Measurements from ENCODE around the gene COPE. TPM values are rescaled to one million over a fixed set of nuclear protein-coding genes. Genes with fewer than 3 reads are reported as not detected.
"Not testable (repeated sequence)": the region's sequence is repeated elsewhere in the genome, so short reads cannot be mapped to it uniquely, and the experiment has no call there.

The COPE gene
- polyA plus RNA-seq, 1 donor from 2014 or later, result 397 TPM

DNA sequence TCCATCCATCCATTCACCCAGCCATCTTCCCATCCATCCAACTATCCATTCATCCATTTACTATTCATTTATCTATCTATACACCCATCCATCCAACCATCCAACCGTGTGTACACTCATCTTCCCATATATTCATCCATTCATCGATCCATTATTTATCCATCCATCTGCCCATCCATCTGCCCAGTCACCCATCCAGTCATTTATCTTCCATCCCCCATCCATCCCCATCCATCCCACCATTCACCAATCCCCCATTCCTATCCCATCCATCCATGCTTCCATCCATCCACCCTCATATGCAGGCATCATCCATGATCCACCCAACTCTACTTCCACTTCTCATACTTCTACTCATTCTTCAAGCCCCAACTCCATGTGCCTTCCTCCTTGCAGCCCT, 35.9 kb upstream of the COPE start:
- no peak for TF ChIP-seq MXI1 (conservative IDR thresholded peaks at IDR 0.05; ENCODE audit: poor library complexity, severe bottlenecking)
- TF ChIP-seq SMC3 (conservative IDR thresholded peaks at IDR 0.05; ENCODE audit: poor library complexity), result no peak
- TF ChIP-seq RAD21 (conservative IDR thresholded peaks at IDR 0.05), result no peak
- TF ChIP-seq REST (IDR thresholded peaks at IDR 0.05; ENCODE audit: borderline replicate concordance), result no peak
- no peak for TF ChIP-seq EZH2 (IDR thresholded peaks at IDR 0.05; ENCODE audit: borderline replicate concordance, insufficient read depth, low read length, poor library complexity, severe bottlenecking)
- no peak for TF ChIP-seq TAF1 (IDR thresholded peaks at IDR 0.05; ENCODE audit: low read depth)
- no peak for TF ChIP-seq EP300 (conservative IDR thresholded peaks at IDR 0.05; ENCODE audit: poor library complexity, severe bottlenecking)
- TF ChIP-seq POLR2AphosphoS5 (IDR thresholded peaks at IDR 0.05), result no peak
- TF ChIP-seq, protein P1, sequence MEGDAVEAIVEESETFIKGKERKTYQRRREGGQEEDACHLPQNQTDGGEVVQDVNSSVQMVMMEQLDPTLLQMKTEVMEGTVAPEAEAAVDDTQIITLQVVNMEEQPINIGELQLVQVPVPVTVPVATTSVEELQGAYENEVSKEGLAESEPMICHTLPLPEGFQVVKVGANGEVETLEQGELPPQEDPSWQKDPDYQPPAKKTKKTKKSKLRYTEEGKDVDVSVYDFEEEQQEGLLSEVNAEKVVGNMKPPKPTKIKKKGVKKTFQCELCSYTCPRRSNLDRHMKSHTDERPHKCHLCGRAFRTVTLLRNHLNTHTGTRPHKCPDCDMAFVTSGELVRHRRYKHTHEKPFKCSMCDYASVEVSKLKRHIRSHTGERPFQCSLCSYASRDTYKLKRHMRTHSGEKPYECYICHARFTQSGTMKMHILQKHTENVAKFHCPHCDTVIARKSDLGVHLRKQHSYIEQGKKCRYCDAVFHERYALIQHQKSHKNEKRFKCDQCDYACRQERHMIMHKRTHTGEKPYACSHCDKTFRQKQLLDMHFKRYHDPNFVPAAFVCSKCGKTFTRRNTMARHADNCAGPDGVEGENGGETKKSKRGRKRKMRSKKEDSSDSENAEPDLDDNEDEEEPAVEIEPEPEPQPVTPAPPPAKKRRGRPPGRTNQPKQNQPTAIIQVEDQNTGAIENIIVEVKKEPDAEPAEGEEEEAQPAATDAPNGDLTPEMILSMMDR (IDR thresholded peaks at IDR 0.05; ENCODE audit: poor library complexity, severe bottlenecking), result no peak
- no peaks in the 10 kb centered on the region for H4K20me1 ChIP-seq (ENCODE audit: insufficient read depth)
- H3K36me3 ChIP-seq (ENCODE audit: insufficient read depth, low read length), result no peaks in the 10 kb centered on the region
- no peak overlapping the region for H3K27ac ChIP-seq (ENCODE audit: low read length)
- H3K9me3 ChIP-seq (ENCODE audit: low read length), result no peaks in the 10 kb centered on the region
- no peaks in the 10 kb centered on the region for H3K9me2 ChIP-seq (ENCODE audit: insufficient read depth, low read length)
- no peaks in the 10 kb centered on the region for H3K79me2 ChIP-seq (replicated peaks; ENCODE audit: insufficient read depth, low read length)
- no peaks in the 10 kb centered on the region for H3F3A ChIP-seq (ENCODE audit: insufficient read depth, low read length, poor library complexity, severe bottlenecking)
- H3K4me3 ChIP-seq (ENCODE audit: low read length), result no peak overlapping the region
- H2AFZ ChIP-seq (ENCODE audit: low read depth, low read length), result no peak overlapping the region
- H3K4me2 ChIP-seq (ENCODE audit: low read length), result no peak overlapping the region
- H3K27me3 ChIP-seq (ENCODE audit: insufficient read depth, low read depth, low read length), result no peaks in the 10 kb centered on the region
- H3K9ac ChIP-seq (ENCODE audit: low read length), result no peak overlapping the region

- Histone ChIP-seq H3F3A (ENCODE audit: insufficient read depth, low read length, poor library complexity, severe bottlenecking) (no peaks in the 10 kb centered on the region), H3K9ac (ENCODE audit: low read length) (no peak overlapping the region), H3K27ac (ENCODE audit: low read length) (no peak overlapping the region), H3K27me3 (ENCODE audit: insufficient read depth, low read depth, low read length) (no peaks in the 10 kb centered on the region), H4K20me1 (ENCODE audit: insufficient read depth) (no peaks in the 10 kb centered on the region), H3K9me3 (ENCODE audit: low read length) (no peaks in the 10 kb centered on the region), H3K9me2 (ENCODE audit: insufficient read depth, low read length) (no peaks in the 10 kb centered on the region), H3K36me3 (ENCODE audit: insufficient read depth, low read length) (no peaks in the 10 kb centered on the region), H3K4me2 (ENCODE audit: low read length) (no peak overlapping the region), H3K79me2 (replicated peaks; ENCODE audit: insufficient read depth, low read length) (no peaks in the 10 kb centered on the region), H3K4me3 (ENCODE audit: low read length) (no peak overlapping the region), H2AFZ (ENCODE audit: low read depth, low read length) (no peak overlapping the region)
- TF ChIP-seq MXI1 (conservative IDR thresholded peaks at IDR 0.05; ENCODE audit: poor library complexity, severe bottlenecking) (no peak), EZH2 (IDR thresholded peaks at IDR 0.05; ENCODE audit: borderline replicate concordance, insufficient read depth, low read length, poor library complexity, severe bottlenecking) (no peak), EP300 (conservative IDR thresholded peaks at IDR 0.05; ENCODE audit: poor library complexity, severe bottlenecking) (no peak), POLR2AphosphoS5 (IDR thresholded peaks at IDR 0.05) (no peak), RAD21 (conservative IDR thresholded peaks at IDR 0.05) (no peak), SMC3 (conservative IDR thresholded peaks at IDR 0.05; ENCODE audit: poor library complexity) (no peak), TAF1 (IDR thresholded peaks at IDR 0.05; ENCODE audit: low read depth) (no peak), REST (IDR thresholded peaks at IDR 0.05; ENCODE audit: borderline replicate concordance) (no peak)
- TF ChIP-seq, protein P1 (IDR thresholded peaks at IDR 0.05; ENCODE audit: poor library complexity, severe bottlenecking), result no peak
These were observed 34.9 kb upstream of the COPE start for GRCh38 chr19:18954094-18954493.

DNA sequence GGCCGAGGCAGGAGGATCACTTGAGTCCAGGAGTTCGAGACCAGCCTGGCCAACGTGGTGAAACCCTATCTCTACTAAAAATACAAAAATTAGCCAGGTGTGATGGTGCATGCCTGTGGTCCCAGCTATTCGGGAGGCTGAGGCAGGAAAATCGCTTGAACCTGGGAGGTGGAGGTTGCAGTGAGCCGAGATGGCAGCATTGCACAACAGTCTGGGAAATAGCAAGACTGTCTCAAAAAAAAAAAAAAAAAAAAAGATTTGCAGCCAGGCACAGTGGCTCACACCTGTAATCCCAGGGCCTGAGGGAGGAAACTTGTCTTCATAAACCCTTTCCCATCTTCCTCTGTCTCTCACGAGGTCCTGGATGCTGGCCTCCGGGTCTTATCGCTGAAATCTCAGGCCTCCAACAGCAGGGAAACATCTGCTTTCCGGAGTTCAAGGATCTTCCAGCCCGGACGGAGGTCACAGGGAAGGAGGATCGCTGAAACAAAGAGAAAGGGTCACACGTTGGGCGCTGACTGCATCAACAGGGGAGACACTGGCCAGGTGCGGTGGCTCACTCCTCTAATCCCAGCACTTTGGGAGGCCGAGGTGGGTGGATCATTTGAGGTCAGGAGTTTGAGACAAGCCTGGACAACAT, 33.3 kb upstream of the COPE start:
- not testable (repeated sequence) for H4K20me1 ChIP-seq (ENCODE audit: insufficient read depth); H3K9me2 ChIP-seq (ENCODE audit: insufficient read depth, low read length); H3F3A ChIP-seq (ENCODE audit: insufficient read depth, low read length, poor library complexity, severe bottlenecking); H3K36me3 ChIP-seq (ENCODE audit: insufficient read depth, low read length); H3K9me3 ChIP-seq (ENCODE audit: low read length); H3K9ac ChIP-seq (ENCODE audit: low read length); H3K4me2 ChIP-seq (ENCODE audit: low read length); H2AFZ ChIP-seq (ENCODE audit: low read depth, low read length); H3K4me3 ChIP-seq (ENCODE audit: low read length); H3K27ac ChIP-seq (ENCODE audit: low read length); H3K27me3 ChIP-seq (ENCODE audit: insufficient read depth, low read depth, low read length); H3K79me2 ChIP-seq (replicated peaks; ENCODE audit: insufficient read depth, low read length)
